Keratinocyte (primary cell): ENCODE measurements around the gene HGS. TPM values are rescaled to one million over a fixed set of nuclear protein-coding genes. Genes with fewer than 3 reads are reported as not detected.

Source experiments
- DNase-seq: peaks from one replicate; pipeline ENCODE4 v3.0.0-alpha.2; 2011; ENCODE audit warnings: low read depth, missing footprints, low spot score
- FAIRE-seq: peaks from 2 replicates; lab custom pipeline; 2011; peaks lifted over from hg19 to GRCh38; lab: Jason Lieb, UNC
- H2AFZ ChIP-seq: 2 replicates; pipeline ENCODE4 v1.6.0; 2012; ENCODE audit warnings: low read length, control low read depth, inconsistent platforms; ENCODE audit not compliant: control insufficient read depth
- H3K27ac ChIP-seq: 2 replicates; pipeline ENCODE4 v1.5.1; 2011; ENCODE audit warnings: low read length; ENCODE audit not compliant: control insufficient read depth, insufficient read depth
- H3K27me3 ChIP-seq: 3 replicates; pipeline ENCODE4 v1.6.0; 2011; ENCODE audit warnings: low read length; ENCODE audit not compliant: control insufficient read depth, insufficient read depth; ENCODE audit errors: extremely low read depth
- H3K36me3 ChIP-seq, 2 experiments: 2 replicates in 1 of 2; 3 replicates in 1 of 2; pipeline ENCODE4 v1.5.1; 2011; ENCODE audit warnings: low read length in 2 of 2, mild to moderate bottlenecking in 1 of 2; ENCODE audit not compliant: control insufficient read depth in 2 of 2, insufficient read depth in 2 of 2; ENCODE audit errors: extremely low read depth in 1 of 2
- H3K4me1 ChIP-seq: 3 replicates; pipeline ENCODE4 v1.5.1; 2011; ENCODE audit warnings: low read length; ENCODE audit not compliant: control insufficient read depth, insufficient read depth; ENCODE audit errors: extremely low read depth
- H3K4me2 ChIP-seq: 3 replicates; pipeline ENCODE4 v1.6.0; 2011; ENCODE audit warnings: low read depth, low read length; ENCODE audit not compliant: control insufficient read depth, insufficient read depth; ENCODE audit errors: extremely low read depth
- H3K4me3 ChIP-seq, 3 experiments: fragments of 200-600 bp in 1 of 3; sonication (generic) in 1 of 3; 2 replicates in 2 of 3; 3 replicates in 1 of 3; pipeline ENCODE4 v1.5.1; 2011 to 2016; ENCODE audit warnings: low read length in 3 of 3, mild to moderate bottlenecking in 3 of 3, control low read depth in 2 of 3, inconsistent platforms in 1 of 3, low read depth in 1 of 3, mixed read lengths in 1 of 3, mixed run types in 1 of 3, moderate library complexity in 1 of 3; ENCODE audit not compliant: control insufficient read depth in 2 of 3, insufficient read depth in 2 of 3; ENCODE audit errors: extremely low read depth in 1 of 3
- H3K79me2 ChIP-seq: 2 replicates; pipeline ENCODE4 v1.6.0; 2012; ENCODE audit warnings: low read length; ENCODE audit not compliant: control insufficient read depth, insufficient read depth
- H3K9ac ChIP-seq: 3 replicates; pipeline ENCODE4 v1.6.0; 2011; ENCODE audit warnings: low read length; ENCODE audit not compliant: control insufficient read depth, insufficient read depth; ENCODE audit errors: extremely low read depth
- H3K9me1 ChIP-seq: 3 replicates; pipeline ENCODE4 v1.6.0; 2011; ENCODE audit warnings: low read length; ENCODE audit not compliant: control insufficient read depth, insufficient read depth; ENCODE audit errors: extremely low read depth
- H3K9me3 ChIP-seq: 2 replicates; pipeline ENCODE4 v1.5.1; 2012; ENCODE audit warnings: low read depth, low read length; ENCODE audit not compliant: control insufficient read depth
- H4K20me1 ChIP-seq: 3 replicates; pipeline ENCODE4 v1.6.0; 2011; ENCODE audit warnings: low read length; ENCODE audit not compliant: control insufficient read depth, insufficient read depth; ENCODE audit errors: extremely low read depth
- EZH2 ChIP-seq: IDR thresholded peaks from one replicate; pipeline ENCODE4 v1.6.1; 2012; ENCODE audit warnings: inconsistent platforms, mild to moderate bottlenecking, low read length, moderate library complexity
- dilution Hi-C: fragments of 300-500 bp; cut with MboI; formaldehyde crosslinking; loops from one replicate; pipeline ENCODE4 v1.7.0; 2020; ENCODE audit warnings: low sequenced_read_pairs; ENCODE audit not compliant: extremely low pct_ligation_motif_present
- polyA plus RNA-seq, 5 experiments: library from polyadenylated mRNA; depleted of rRNA in 3 of 5; stranded (reverse) in 3 of 5; stranded (forward) in 1 of 5; unstranded in 1 of 5; fragments of >200 nt; gene quantifications; 1 replicate in 1 of 5; 2 replicates in 3 of 5; 3 replicates in 1 of 5; pipeline versions ENCODE4 v1.2.1 to v1.2.3, GENCODE V29; 2011 to 2012; ENCODE audit warnings: missing spikeins in 2 of 5, low read depth in 1 of 5, low replicate concordance in 1 of 5
- TF ChIP-seq, protein P1 (sequence below), 3 experiments: IDR thresholded peaks in 1 of 3; conservative IDR thresholded peaks in 1 of 3; optimal IDR thresholded peaks in 1 of 3; 2 replicates in 2 of 3; 3 replicates in 1 of 3; pipeline versions ENCODE3 to v1.5.1; 2011; ENCODE audit warnings: low read length in 3 of 3, mild to moderate bottlenecking in 3 of 3, moderate library complexity in 2 of 3, control low read depth in 1 of 3, inconsistent platforms in 1 of 3; ENCODE audit not compliant: insufficient read depth in 2 of 3; ENCODE audit errors: extremely low read depth in 1 of 3

Gene HGS
- polyA plus RNA-seq, 1 donor (not counting 4 experiments of a cell fraction or from before 2014, with no cell fraction given) = 79.6 TPM

DNA sequence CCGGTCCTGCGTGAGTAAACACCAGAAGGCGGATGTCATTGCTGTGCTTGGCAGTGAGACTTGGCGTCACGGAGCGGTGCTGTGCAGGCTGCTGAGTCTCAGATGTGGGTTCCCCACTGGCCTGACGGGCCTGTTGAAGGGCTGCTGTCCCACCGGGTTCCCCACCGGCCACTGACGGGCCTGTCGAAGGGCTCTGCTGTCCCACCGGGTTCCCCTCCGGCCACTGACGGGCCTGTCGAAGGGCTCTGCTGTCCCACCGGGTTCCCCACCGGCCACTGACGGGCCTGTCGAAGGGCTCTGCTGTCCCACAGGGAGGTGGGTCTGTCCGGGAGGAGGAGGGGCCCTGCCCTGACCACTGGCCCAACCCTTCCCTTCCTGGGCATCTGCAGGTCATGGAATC is 2.8 kb downstream of the HGS start:
- Histone ChIP-seq H4K20me1 (peaks cover 25% of the 10 kb centered on the region), H3K27me3 (no peaks in the 10 kb centered on the region), H3K9me1 (no peaks in the 10 kb centered on the region), H3K4me2 (no peak overlapping the region), H3K9me3 (no peaks in the 10 kb centered on the region), H3K36me3 (peaks cover 48 to 51% of the 10 kb centered on the region in 2 experiments), H3K4me3 (no peak overlapping the region), H3K27ac (no peak overlapping the region), H3K4me1 (peaks cover 32% of the 10 kb centered on the region), H3K79me2 (peaks cover 86% of the 10 kb centered on the region), H2AFZ (no peak overlapping the region), H3K9ac (no peak overlapping the region)
- FAIRE-seq (no peak), DNase-seq (no peak)
- TF ChIP-seq EZH2 = no peak
- TF ChIP-seq, protein P1, sequence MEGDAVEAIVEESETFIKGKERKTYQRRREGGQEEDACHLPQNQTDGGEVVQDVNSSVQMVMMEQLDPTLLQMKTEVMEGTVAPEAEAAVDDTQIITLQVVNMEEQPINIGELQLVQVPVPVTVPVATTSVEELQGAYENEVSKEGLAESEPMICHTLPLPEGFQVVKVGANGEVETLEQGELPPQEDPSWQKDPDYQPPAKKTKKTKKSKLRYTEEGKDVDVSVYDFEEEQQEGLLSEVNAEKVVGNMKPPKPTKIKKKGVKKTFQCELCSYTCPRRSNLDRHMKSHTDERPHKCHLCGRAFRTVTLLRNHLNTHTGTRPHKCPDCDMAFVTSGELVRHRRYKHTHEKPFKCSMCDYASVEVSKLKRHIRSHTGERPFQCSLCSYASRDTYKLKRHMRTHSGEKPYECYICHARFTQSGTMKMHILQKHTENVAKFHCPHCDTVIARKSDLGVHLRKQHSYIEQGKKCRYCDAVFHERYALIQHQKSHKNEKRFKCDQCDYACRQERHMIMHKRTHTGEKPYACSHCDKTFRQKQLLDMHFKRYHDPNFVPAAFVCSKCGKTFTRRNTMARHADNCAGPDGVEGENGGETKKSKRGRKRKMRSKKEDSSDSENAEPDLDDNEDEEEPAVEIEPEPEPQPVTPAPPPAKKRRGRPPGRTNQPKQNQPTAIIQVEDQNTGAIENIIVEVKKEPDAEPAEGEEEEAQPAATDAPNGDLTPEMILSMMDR (optimal IDR thresholded peaks at IDR 0.05 in 1 of 3, IDR thresholded peaks at IDR 0.05 in 1 of 3, conservative IDR thresholded peaks at IDR 0.05 in 1 of 3; ENCODE audit: extremely low read depth in 1 of 3, insufficient read depth in 2 of 3, low read length in 3 of 3) = no peak
- dilution Hi-C loops = no loop called here

DNA sequence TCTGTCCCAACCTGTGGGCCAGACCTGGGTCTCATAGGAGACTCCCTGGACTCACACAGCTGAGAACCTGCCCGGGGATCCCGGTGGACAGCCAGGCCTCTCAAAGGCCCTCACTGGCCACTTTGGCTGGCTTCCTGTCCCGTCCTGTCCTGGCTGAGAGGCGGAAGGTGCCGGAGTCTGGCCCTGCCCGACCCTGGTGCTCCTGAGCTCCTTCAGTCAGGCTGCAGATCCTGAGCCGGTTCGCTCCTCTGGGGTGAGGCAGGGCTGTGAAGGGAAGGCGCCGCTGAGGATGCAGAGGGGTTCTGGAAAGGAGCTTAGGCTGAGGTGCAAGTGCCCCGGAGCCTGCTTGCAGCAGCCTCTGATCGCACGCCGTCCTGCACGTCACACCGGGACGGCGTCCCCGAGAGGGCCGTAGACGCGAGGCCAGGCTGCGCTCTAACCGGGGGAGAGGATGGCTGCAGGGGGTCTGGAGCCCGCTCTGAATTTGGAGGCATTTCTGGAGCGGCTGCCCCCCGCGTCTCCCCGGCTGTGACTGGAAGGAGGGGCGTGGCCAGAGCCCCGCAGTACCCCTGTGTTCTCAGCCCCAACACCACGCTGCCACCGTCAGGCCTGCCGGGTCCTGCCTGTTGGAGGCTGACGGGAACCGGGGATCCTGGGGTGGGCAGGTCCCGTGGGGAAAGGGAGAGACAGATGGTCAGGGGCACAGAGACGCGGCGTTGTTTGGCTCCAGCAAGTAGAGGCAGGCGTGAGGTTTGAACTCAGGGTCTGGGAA is 4.1 kb downstream of the HGS start:
- Histone ChIP-seq H4K20me1 (peaks cover 25% of the 10 kb centered on the region), H3K9me3 (no peaks in the 10 kb centered on the region), H3K36me3 (peaks cover 56 to 58% of the 10 kb centered on the region in 2 experiments), H3K9me1 (no peaks in the 10 kb centered on the region), H3K4me2 (no peak overlapping the region), H2AFZ (no peak overlapping the region), H3K9ac (no peak overlapping the region), H3K4me1 (peaks cover 24% of the 10 kb centered on the region), H3K79me2 (peaks cover 82% of the 10 kb centered on the region), H3K27ac (no peak overlapping the region), H3K27me3 (no peaks in the 10 kb centered on the region), H3K4me3 (no peak overlapping the region)
- dilution Hi-C loops = no loop called here
- no peak for DNase-seq
- no peak for FAIRE-seq
- TF ChIP-seq, protein P1 (optimal IDR thresholded peaks at IDR 0.05 in 1 of 3, IDR thresholded peaks at IDR 0.05 in 1 of 3, conservative IDR thresholded peaks at IDR 0.05 in 1 of 3; ENCODE audit: extremely low read depth in 1 of 3, insufficient read depth in 2 of 3, low read length in 3 of 3) = no peak
- TF ChIP-seq EZH2 = no peak
